Measurements from ENCODE around the gene STIP1. TPM values are rescaled to one million over a fixed set of nuclear protein-coding genes. Genes with fewer than 3 reads are reported as not detected.

The STIP1 gene
- total RNA-seq, 1 experiment from 2014 or later, result 342 TPM

- DNase-seq (ENCODE audit: low spot score), result no peak
These were observed 12.5 kb downstream of the STIP1 start for GRCh38 chr11:64198511-64198910.

GRCh38 chr11:64201543-64201942 is 15.6 kb downstream of the STIP1 start:
- no peak for DNase-seq (ENCODE audit: low spot score)

- DNase-seq (ENCODE audit: low spot score), result no peak
These were observed 17.0 kb downstream of the STIP1 start for GRCh38 chr11:64202992-64203391.

GRCh38 chr11:64203421-64204079 is 17.6 kb downstream of the STIP1 start:
- no peak for DNase-seq (ENCODE audit: low spot score)

- no peak for DNase-seq (ENCODE audit: low spot score)
These were observed 18.1 kb downstream of the STIP1 start for GRCh38 chr11:64204080-64204440.

GRCh38 chr11:64204464-64204989 is 18.6 kb downstream of the STIP1 start:
- peak; percentile 99 for DNase-seq (ENCODE audit: low spot score)

- peak; percentile 41 for DNase-seq (ENCODE audit: low spot score)
These were observed 20.7 kb downstream of the STIP1 start, which contains the start of gene FERMT3 for GRCh38 chr11:64206457-64207255. TSS of gene FERMT3 (plus strand) at chr11:64206721. CDS start at chr11:64207365, 644 bp downstream.

GRCh38 chr11:64207256-64208085 is 21.5 kb downstream of the STIP1 start:
- DNase-seq (ENCODE audit: low spot score), result no peak

GRCh38 chr11:64208086-64208795 is 22.3 kb downstream of the STIP1 start:
- DNase-seq (ENCODE audit: low spot score), result no peak

- DNase-seq (ENCODE audit: low spot score), result no peak
These were observed 23.0 kb downstream of the STIP1 start for GRCh38 chr11:64208796-64209562.

- no peak for DNase-seq (ENCODE audit: low spot score)
These were observed 23.5 kb downstream of the STIP1 start for GRCh38 chr11:64209563-64209843.

GRCh38 chr11:64210301-64211020 is 24.5 kb downstream of the STIP1 start:
- no peak for DNase-seq (ENCODE audit: low spot score)

- no peak for DNase-seq (ENCODE audit: low spot score)
These were observed 25.4 kb downstream of the STIP1 start for GRCh38 chr11:64211181-64211872.

- DNase-seq (ENCODE audit: low spot score), result no peak
These were observed 30.9 kb downstream of the STIP1 start for GRCh38 chr11:64216879-64217278.

GRCh38 chr11:64218628-64219353 is 32.8 kb downstream of the STIP1 start:
- DNase-seq (ENCODE audit: low spot score), result no peak

- no peak for DNase-seq (ENCODE audit: low spot score)
These were observed 33.3 kb downstream of the STIP1 start for GRCh38 chr11:64219354-64219684.

GRCh38 chr11:64219755-64220154 is 33.8 kb downstream of the STIP1 start:
- DNase-seq (ENCODE audit: low spot score), result no peak

GRCh38 chr11:64220271-64220670 is 34.3 kb downstream of the STIP1 start:
- no peak for DNase-seq (ENCODE audit: low spot score)

GRCh38 chr11:64220798-64221197 is 34.8 kb downstream of the STIP1 start:
- DNase-seq (ENCODE audit: low spot score), result no peak
